Measurements from ENCODE around the gene SRA1. TPM values are rescaled to one million over a fixed set of nuclear protein-coding genes. Genes with fewer than 3 reads are reported as not detected.

SRA1 gene
- total and polyA plus RNA-seq, 9 of the 15 experiments (the other 6 are each of a cell fraction or from before 2014, with no cell fraction given), result 24.1 to 47.4 (median 41.3) TPM

DNA sequence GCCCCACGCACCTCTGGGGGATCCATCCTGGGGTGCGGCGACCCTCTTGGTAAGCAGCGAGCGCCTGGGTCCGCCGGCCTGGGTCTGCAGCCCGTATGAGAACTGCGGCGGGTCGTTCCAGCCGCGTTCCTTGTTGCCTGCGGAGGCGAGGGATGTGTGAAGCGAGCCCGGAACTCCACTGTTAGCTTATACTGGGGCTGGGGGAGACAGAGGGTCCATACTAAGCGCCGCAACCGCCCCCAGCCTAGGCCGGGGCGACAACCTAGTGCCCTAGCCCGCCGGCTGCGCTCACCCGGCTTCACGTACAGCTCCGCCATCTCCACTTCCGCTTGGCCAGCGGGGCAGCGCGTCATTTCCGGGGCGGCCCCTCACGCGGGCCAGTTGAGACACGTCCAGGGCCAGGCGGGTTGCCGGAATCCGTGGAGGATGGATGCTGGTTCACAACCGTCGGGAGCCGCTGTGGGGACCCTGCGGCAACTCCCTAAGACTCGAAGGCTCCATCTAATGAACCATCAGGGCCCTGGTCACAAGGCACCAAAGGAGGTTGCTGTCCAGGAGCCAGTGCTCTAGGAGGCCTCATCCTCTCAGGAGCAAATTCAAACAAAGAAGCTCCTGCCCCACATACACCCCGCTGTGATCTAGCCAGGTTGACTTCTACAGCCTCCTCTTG is at the start of gene SRA1 (continued):
- TF ChIP-seq ARID4B (CRISPR knock-in tag; IDR thresholded peaks at IDR 0.05) (peak; percentile 83), ZNF586 (CRISPR knock-in tag; conservative IDR thresholded peaks at IDR 0.05) (no peak), ZBTB11 (CRISPR knock-in tag; IDR thresholded peaks at IDR 0.05) (peak in 2 of 3 experiments; percentile 55 to 88; a peak in 4 of 6 replicates), NR0B1 (IDR thresholded peaks at IDR 0.05; ENCODE audit: partially characterized antibody) (no peak), BRD4 (IDR thresholded peaks at IDR 0.05) (no peak; the same call in 1 of the 2 replicates), FOSL1 (tag; conservative IDR thresholded peaks at IDR 0.05) (0 out of 2 replicates have a peak, but pooled peaks have one; percentile 26), CXXC5 (CRISPR knock-in tag; IDR thresholded peaks at IDR 0.05) (peak; percentile 91), MEF2D (tag; conservative IDR thresholded peaks at IDR 0.05; ENCODE audit: low read depth) (no peak), ELF1 (tag; IDR thresholded peaks at IDR 0.05) (peak; percentile 75), AFF4 (CRISPR knock-in tag; IDR thresholded peaks at IDR 0.05) (0 out of 2 replicates have a peak, but pooled peaks have one; percentile 38), ELF4 (CRISPR knock-in tag; IDR thresholded peaks at IDR 0.05) (no peak), RUNX1 (IDR thresholded peaks at IDR 0.05; ENCODE audit: low read depth) (no peak), ZNF695 (CRISPR knock-in tag; IDR thresholded peaks at IDR 0.05) (peak; percentile 8; the same call in 1 of the 2 replicates)
